HepG2 (cell line): ENCODE results near the gene SPAAR. TPM values are rescaled to one million over a fixed set of nuclear protein-coding genes. Genes with fewer than 3 reads are reported as not detected.

ENCODE experiments used
- ATF5 ChIP-seq: sonication (generic); formaldehyde crosslinking; IDR thresholded peaks from 2 replicates; pipeline ENCODE4 v1.4.0; 2020; ENCODE audit warnings: mild to moderate bottlenecking, low read depth, missing genetic modification reagents
- RXRB ChIP-seq: IDR thresholded peaks from 2 replicates; pipeline ENCODE4 v1.6.1; 2016; ENCODE audit warnings: borderline replicate concordance, missing genetic modification reagents, missing compliant biosample characterization
- ZNF30 ChIP-seq: sonication (generic); formaldehyde crosslinking; IDR thresholded peaks from 2 replicates; pipeline ENCODE4 v1.5.0; 2020; ENCODE audit warnings: mild to moderate bottlenecking, missing genetic modification reagents
- polyA plus RNA-seq, 8 experiments: library from polyadenylated mRNA; depleted of rRNA in 3 of 8; stranded (reverse) in 7 of 8; unstranded in 1 of 8; fragments of >200 nt; fragmentation: Illumina TruSeq in 4 of 8; extraction: Trizol in 4 of 8; gene quantifications; 2 replicates each; pipeline versions ENCODE4 v1.2.1 to v1.2.3, GENCODE V29; 2011 to 2016; ENCODE audit warnings: low read depth in 4 of 8, missing spikeins in 1 of 8, mixed read lengths in 1 of 8; ENCODE audit not compliant: insufficient read depth in 1 of 8
- total RNA-seq, 5 experiments: library from RNA; depleted of rRNA; stranded (reverse); fragments of >200 nt; fragmentation: Illumina TruSeq; extraction: Trizol; gene quantifications; 2 replicates each; pipeline ENCODE4 v1.2.3, GENCODE V29; 2016; ENCODE audit warnings: low read depth in 1 of 5

The SPAAR gene
- total and polyA plus RNA-seq, 2 of the 13 experiments (the other 11 are each of a cell fraction or from before 2014, with no cell fraction given) = 0.07 TPM; not detected in 1

GRCh38 chr9:35960039-35960655 lies 50.9 kb downstream of the SPAAR start (continued):
- TF ChIP-seq ATF5 (CRISPR knock-in tag) (no peak), ZNF30 (CRISPR knock-in tag) (no peak), RXRB (CRISPR knock-in tag) (no peak)

Other genes starting within 250 kb of the SPAAR start
- 10.4 and 11.2 TPM in 2 replicates for gene ARHGEF39, start 244.3 kb upstream of the SPAAR start, total RNA-seq (2016; rRNA removed; fragmentation: Illumina TruSeq; extraction: Trizol)
- 8.0 and 12.3 TPM in 2 replicates for gene ARHGEF39, start 244.3 kb upstream of the SPAAR start, polyA plus RNA-seq (2011; rRNA removed)
- gene CA9, start 235.6 kb upstream of the SPAAR start, total RNA-seq (2016; rRNA removed; fragmentation: Illumina TruSeq; extraction: Trizol) = 0.13 TPM in 1 of 2 replicates, not detected in the other
- gene CA9, start 235.6 kb upstream of the SPAAR start, polyA plus RNA-seq (2011; rRNA removed) = 118 and 152 TPM in 2 replicates
- gene TPM2, start 219.6 kb upstream of the SPAAR start, total RNA-seq (2016; rRNA removed; fragmentation: Illumina TruSeq; extraction: Trizol) = 0.20 and 3.1 TPM in 2 replicates
- 10.7 and 11.4 TPM in 2 replicates for gene TPM2, start 219.6 kb upstream of the SPAAR start, polyA plus RNA-seq (2011; rRNA removed)
- 51.8 and 53.7 TPM in 2 replicates for gene TLN1, start 177.3 kb upstream of the SPAAR start, total RNA-seq (2016; rRNA removed; fragmentation: Illumina TruSeq; extraction: Trizol)
- gene TLN1, start 177.3 kb upstream of the SPAAR start, polyA plus RNA-seq (2011; rRNA removed) = 35.2 and 52.6 TPM in 2 replicates
- gene CREB3, start 176.8 kb upstream of the SPAAR start, total RNA-seq (2016; rRNA removed; fragmentation: Illumina TruSeq; extraction: Trizol) = 32.2 and 34.2 TPM in 2 replicates
- 11.1 and 13.5 TPM in 2 replicates for gene CREB3, start 176.8 kb upstream of the SPAAR start, polyA plus RNA-seq (2011; rRNA removed)
- 24.4 and 37.5 TPM in 2 replicates for gene GBA2, start 160.3 kb upstream of the SPAAR start, total RNA-seq (2016; rRNA removed; fragmentation: Illumina TruSeq; extraction: Trizol)
- 86.1 and 96.9 TPM in 2 replicates for gene GBA2, start 160.3 kb upstream of the SPAAR start, polyA plus RNA-seq (2011; rRNA removed)
- 12.6 and 12.7 TPM in 2 replicates for gene RGP1, start 160.2 kb upstream of the SPAAR start, total RNA-seq (2016; rRNA removed; fragmentation: Illumina TruSeq; extraction: Trizol)
- gene RGP1, start 160.2 kb upstream of the SPAAR start, polyA plus RNA-seq (2011; rRNA removed) = 18.7 and 21.0 TPM in 2 replicates
- gene MSMP, start 155.2 kb upstream of the SPAAR start, total RNA-seq (2016; rRNA removed; fragmentation: Illumina TruSeq; extraction: Trizol) = 0.24 and 0.49 TPM in 2 replicates
- gene MSMP, start 155.2 kb upstream of the SPAAR start, polyA plus RNA-seq (2011; rRNA removed) = 0.34 and 0.46 TPM in 2 replicates
- gene NPR2, start 117.9 kb upstream of the SPAAR start, total RNA-seq (2016; rRNA removed; fragmentation: Illumina TruSeq; extraction: Trizol) = 4.6 and 7.4 TPM in 2 replicates
- 9.3 and 9.4 TPM in 2 replicates for gene NPR2, start 117.9 kb upstream of the SPAAR start, polyA plus RNA-seq (2011; rRNA removed)
- 0.27 TPM in 1 of 2 replicates, not detected in the other for gene SPAG8, start 97.2 kb upstream of the SPAAR start, total RNA-seq (2016; rRNA removed; fragmentation: Illumina TruSeq; extraction: Trizol)
- gene SPAG8, start 97.2 kb upstream of the SPAAR start, polyA plus RNA-seq (2011; rRNA removed) = 0.18 and 0.22 TPM in 2 replicates
- 51.4 and 56.2 TPM in 2 replicates for gene HINT2, start 94.4 kb upstream of the SPAAR start, total RNA-seq (2016; rRNA removed; fragmentation: Illumina TruSeq; extraction: Trizol)
- gene HINT2, start 94.4 kb upstream of the SPAAR start, polyA plus RNA-seq (2011; rRNA removed) = 37.9 and 41.5 TPM in 2 replicates
- not detected in 2 replicates for gene FAM221B, start 80.8 kb upstream of the SPAAR start, total RNA-seq (2016; rRNA removed; fragmentation: Illumina TruSeq; extraction: Trizol)
- not detected in 2 replicates for gene FAM221B, start 80.8 kb upstream of the SPAAR start, polyA plus RNA-seq (2011; rRNA removed)
- gene TMEM8B, start 80.3 kb upstream of the SPAAR start, total RNA-seq (2016; rRNA removed; fragmentation: Illumina TruSeq; extraction: Trizol) = 1.5 and 2.1 TPM in 2 replicates
- 2.7 and 3.9 TPM in 2 replicates for gene TMEM8B, start 80.3 kb upstream of the SPAAR start, polyA plus RNA-seq (2011; rRNA removed)
- not detected in 2 replicates for gene OR13J1, start 39.1 kb upstream of the SPAAR start, total RNA-seq (2016; rRNA removed; fragmentation: Illumina TruSeq; extraction: Trizol)
- not detected in 2 replicates for gene OR13J1, start 39.1 kb upstream of the SPAAR start, polyA plus RNA-seq (2011; rRNA removed)
- not detected in 2 replicates for gene HRCT1, start 3.3 kb upstream of the SPAAR start, total RNA-seq (2016; rRNA removed; fragmentation: Illumina TruSeq; extraction: Trizol)
- 0.13 and 0.44 TPM in 2 replicates for gene HRCT1, start 3.3 kb upstream of the SPAAR start, polyA plus RNA-seq (2011; rRNA removed)
- not detected in 2 replicates for gene OR2S2, start 48.7 kb downstream of the SPAAR start, total RNA-seq (2016; rRNA removed; fragmentation: Illumina TruSeq; extraction: Trizol)
- gene OR2S2, start 48.7 kb downstream of the SPAAR start, polyA plus RNA-seq (2011; rRNA removed) = not detected in 2 replicates
- 2.3 and 3.1 TPM in 2 replicates for gene RECK, start 127.4 kb downstream of the SPAAR start, total RNA-seq (2016; rRNA removed; fragmentation: Illumina TruSeq; extraction: Trizol)
- 4.8 and 5.1 TPM in 2 replicates for gene RECK, start 127.4 kb downstream of the SPAAR start, polyA plus RNA-seq (2011; rRNA removed)
- gene GLIPR2, start 227.2 kb downstream of the SPAAR start, total RNA-seq (2016; rRNA removed; fragmentation: Illumina TruSeq; extraction: Trizol) = 0.27 and 0.42 TPM in 2 replicates
- 0.08 and 0.29 TPM in 2 replicates for gene GLIPR2, start 227.2 kb downstream of the SPAAR start, polyA plus RNA-seq (2011; rRNA removed)